Measurements from ENCODE around the gene ZNF507. TPM values are rescaled to one million over a fixed set of nuclear protein-coding genes. Genes with fewer than 3 reads are reported as not detected.

The ZNF507 gene
- total RNA-seq, 1 experiment from 2014 or later, result 26.5 TPM

- TF ChIP-seq, protein P1, sequence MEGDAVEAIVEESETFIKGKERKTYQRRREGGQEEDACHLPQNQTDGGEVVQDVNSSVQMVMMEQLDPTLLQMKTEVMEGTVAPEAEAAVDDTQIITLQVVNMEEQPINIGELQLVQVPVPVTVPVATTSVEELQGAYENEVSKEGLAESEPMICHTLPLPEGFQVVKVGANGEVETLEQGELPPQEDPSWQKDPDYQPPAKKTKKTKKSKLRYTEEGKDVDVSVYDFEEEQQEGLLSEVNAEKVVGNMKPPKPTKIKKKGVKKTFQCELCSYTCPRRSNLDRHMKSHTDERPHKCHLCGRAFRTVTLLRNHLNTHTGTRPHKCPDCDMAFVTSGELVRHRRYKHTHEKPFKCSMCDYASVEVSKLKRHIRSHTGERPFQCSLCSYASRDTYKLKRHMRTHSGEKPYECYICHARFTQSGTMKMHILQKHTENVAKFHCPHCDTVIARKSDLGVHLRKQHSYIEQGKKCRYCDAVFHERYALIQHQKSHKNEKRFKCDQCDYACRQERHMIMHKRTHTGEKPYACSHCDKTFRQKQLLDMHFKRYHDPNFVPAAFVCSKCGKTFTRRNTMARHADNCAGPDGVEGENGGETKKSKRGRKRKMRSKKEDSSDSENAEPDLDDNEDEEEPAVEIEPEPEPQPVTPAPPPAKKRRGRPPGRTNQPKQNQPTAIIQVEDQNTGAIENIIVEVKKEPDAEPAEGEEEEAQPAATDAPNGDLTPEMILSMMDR (conservative IDR thresholded peaks at IDR 0.05), result no peak
- no peak for TF ChIP-seq EZH2 (IDR thresholded peaks at IDR 0.05; ENCODE audit: low read depth)
- Histone ChIP-seq H4K20me1 (ENCODE audit: insufficient read depth) (peaks cover 21% of the 10 kb centered on the region), H3K36me3 (ENCODE audit: low read depth) (peaks cover 32% of the 10 kb centered on the region; the same call in 1 of the 2 replicates), H3F3A (ENCODE audit: insufficient read depth, low read depth) (peaks cover 15% of the 10 kb centered on the region; the same call in 1 of the 2 replicates), H3K4me1 (replicated peaks; ENCODE audit: insufficient read depth) (peaks cover 28% of the 10 kb centered on the region), H3K9me2 (ENCODE audit: insufficient read depth) (no peaks in the 10 kb centered on the region), H3K79me2 (ENCODE audit: low read depth) (peaks cover 47% of the 10 kb centered on the region), H3K4me2 (peak overlapping the region; percentile 47), H2AFZ (no peak overlapping the region), H3K27me3 (ENCODE audit: insufficient read depth, low read depth) (no peaks in the 10 kb centered on the region), H3K4me3 (no peak overlapping the region), H3K9me3 (ENCODE audit: insufficient read depth, low read depth) (no peaks in the 10 kb centered on the region), H3K27ac (peak overlapping the region; percentile 27)
- ChIA-PET POLR2A (ENCODE audit: unreplicated experiment) (interaction anchor here (0.6 to 0.7 kb wide), 3 partner anchors 16 to 216 kb away, joined by 3 to 7 read pairs (median 6); no protein-coding TSS in a partner anchor), CTCF (interaction anchor here (0.6 kb wide), 1 partner anchor 18 kb away, joined by 4 read pairs; the partner anchor contains the start of gene ZNF507)
- DNase-seq, result peak; percentile 34 to 91
- intact Hi-C loops (cut with micrococcal nuclease; ENCODE audit: unreplicated experiment), result loop anchor here (1.0 kb wide), 1 partner anchor 10 kb away; no protein-coding TSS in a partner anchor
- BruUV-seq (replicated peaks), result no TSS peak
Measured at GRCh38 chr19:32363175-32363574, 17.8 kb downstream of the ZNF507 start.

DNA sequence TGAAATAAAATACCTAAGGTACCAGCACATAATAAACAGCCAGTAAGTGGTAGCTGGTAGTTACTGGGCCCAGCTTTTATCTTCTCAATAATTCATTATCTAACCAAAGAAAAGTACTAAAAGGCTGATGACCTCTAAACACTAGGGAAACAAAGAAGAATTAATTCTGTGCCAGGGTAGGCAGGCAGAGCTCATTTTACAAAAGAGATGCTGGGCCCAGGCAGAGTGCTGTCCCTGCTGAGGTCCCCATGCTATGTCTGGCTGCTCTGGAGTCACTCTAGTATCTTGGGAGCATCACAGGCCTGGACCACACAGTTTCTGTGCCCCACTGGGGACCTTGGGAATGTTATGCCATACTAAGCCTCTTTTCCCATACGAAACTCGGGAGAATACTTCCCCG is 18.2 kb downstream of the ZNF507 start:
- Histone ChIP-seq H3K9me3 (ENCODE audit: insufficient read depth, low read depth) (no peaks in the 10 kb centered on the region), H3K27me3 (ENCODE audit: insufficient read depth, low read depth) (no peaks in the 10 kb centered on the region), H3K4me2 (peak overlapping the region; percentile 47), H3K79me2 (ENCODE audit: low read depth) (peaks cover 51% of the 10 kb centered on the region), H3K36me3 (ENCODE audit: low read depth) (peaks cover 36% of the 10 kb centered on the region; the same call in 1 of the 2 replicates), H3K4me1 (replicated peaks; ENCODE audit: insufficient read depth) (peaks cover 28% of the 10 kb centered on the region), H3F3A (ENCODE audit: insufficient read depth, low read depth) (peaks cover 15% of the 10 kb centered on the region; the same call in 1 of the 2 replicates), H2AFZ (no peak overlapping the region), H3K4me3 (no peak overlapping the region), H3K9me2 (ENCODE audit: insufficient read depth) (no peaks in the 10 kb centered on the region), H3K27ac (peak overlapping the region; percentile 27), H4K20me1 (ENCODE audit: insufficient read depth) (peaks cover 18% of the 10 kb centered on the region)
- intact Hi-C loops (cut with micrococcal nuclease; ENCODE audit: unreplicated experiment), result loop anchor here (1.0 kb wide), 1 partner anchor 10 kb away; no protein-coding TSS in a partner anchor
- no TSS peak for BruUV-seq (replicated peaks)
- no peak for DNase-seq
- CTCF ChIA-PET, result interaction anchor here (0.6 kb wide), 1 partner anchor 18 kb away, joined by 4 read pairs; the partner anchor contains the start of gene ZNF507
- TF ChIP-seq EZH2 (IDR thresholded peaks at IDR 0.05; ENCODE audit: low read depth), result no peak
- TF ChIP-seq, protein P1 (conservative IDR thresholded peaks at IDR 0.05), result no peak
- POLR2A ChIA-PET (ENCODE audit: unreplicated experiment), result interaction anchor here (0.6 kb wide), 2 partner anchors 17 to 97 kb away, joined by 6 to 7 read pairs; no protein-coding TSS in a partner anchor

DNA sequence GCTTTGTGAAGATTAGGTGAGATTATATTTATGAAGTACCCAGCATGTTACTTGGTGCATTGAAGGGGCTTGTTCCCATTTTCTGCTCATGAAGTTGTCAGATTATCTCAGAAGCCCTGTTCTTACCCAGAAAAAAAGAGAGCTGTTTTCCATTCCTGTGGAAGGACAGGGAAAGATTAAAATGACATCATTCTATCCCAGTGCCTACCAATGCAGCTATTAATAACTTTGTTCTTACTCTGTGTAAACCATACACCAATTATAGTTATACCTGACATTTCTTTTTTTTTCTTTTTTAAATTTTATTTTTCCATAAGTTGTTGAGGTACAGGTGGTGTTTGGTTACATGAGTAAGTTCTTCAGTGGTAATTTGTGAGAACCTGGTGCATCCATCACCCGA is 18.6 kb downstream of the ZNF507 start:
- Histone ChIP-seq H3K4me2 (peak overlapping the region; percentile 47), H3K27me3 (ENCODE audit: insufficient read depth, low read depth) (no peaks in the 10 kb centered on the region), H3K9me2 (ENCODE audit: insufficient read depth) (no peaks in the 10 kb centered on the region), H3K4me1 (replicated peaks; ENCODE audit: insufficient read depth) (peaks cover 28% of the 10 kb centered on the region), H3K79me2 (ENCODE audit: low read depth) (peaks cover 53% of the 10 kb centered on the region), H3K36me3 (ENCODE audit: low read depth) (peaks cover 36% of the 10 kb centered on the region; the same call in 1 of the 2 replicates), H3K4me3 (no peak overlapping the region), H3K27ac (no peak overlapping the region), H2AFZ (no peak overlapping the region), H3K9me3 (ENCODE audit: insufficient read depth, low read depth) (no peaks in the 10 kb centered on the region), H4K20me1 (ENCODE audit: insufficient read depth) (peaks cover 18% of the 10 kb centered on the region), H3F3A (ENCODE audit: insufficient read depth, low read depth) (peaks cover 15% of the 10 kb centered on the region; the same call in 1 of the 2 replicates)
- ChIA-PET POLR2A (ENCODE audit: unreplicated experiment) (no interaction called here), CTCF (no interaction called here)
- intact Hi-C loops (cut with micrococcal nuclease; ENCODE audit: unreplicated experiment), result no loop called here
- TF ChIP-seq EZH2 (IDR thresholded peaks at IDR 0.05; ENCODE audit: low read depth), result no peak
- TF ChIP-seq, protein P1 (conservative IDR thresholded peaks at IDR 0.05), result no peak
- no peak for DNase-seq
- BruUV-seq (replicated peaks), result no TSS peak
